AG10803 (cell line): ENCODE data around the gene TNC.
"Not testable (repeated sequence)": the region's sequence is repeated elsewhere in the genome, so short reads cannot be mapped to it uniquely, and the experiment has no call there.

Experiments
- DNase-seq: peaks from one replicate; pipeline ENCODE4 v3.0.0; 2010; ENCODE audit warnings: low read depth
- H3K4me3 ChIP-seq: 2 replicates; pipeline ENCODE4 v1.5.1; 2011; ENCODE audit warnings: mild to moderate bottlenecking, low read length, control low read depth
- CTCF ChIP-seq: conservative IDR thresholded peaks from 2 replicates; pipeline ENCODE4 v1.5.1; 2011; ENCODE audit warnings: mild to moderate bottlenecking, low read length, control low read depth, inconsistent platforms

Gene TNC

GRCh38 chr9:115135821-115136778 is 18.1 kb upstream of the TNC start:
- TF ChIP-seq CTCF = no peak
- peak; percentile 92 for DNase-seq
- H3K4me3 ChIP-seq = no peak overlapping the region

- peak; percentile 67 for DNase-seq
- H3K4me3 ChIP-seq = no peak overlapping the region
- no peak for TF ChIP-seq CTCF
Observed at GRCh38 chr9:115134941-115135340, 17.0 kb upstream of the TNC start.

GRCh38 chr9:115133649-115134048 is 15.7 kb upstream of the TNC start:
- H3K4me3 ChIP-seq = no peak overlapping the region
- peak; percentile 97 for DNase-seq
- TF ChIP-seq CTCF = no peak

GRCh38 chr9:115132648-115133047 is 14.7 kb upstream of the TNC start:
- TF ChIP-seq CTCF = no peak
- no peak for DNase-seq
- H3K4me3 ChIP-seq = no peak overlapping the region

GRCh38 chr9:115130176-115130575 is 12.2 kb upstream of the TNC start:
- TF ChIP-seq CTCF = no peak
- H3K4me3 ChIP-seq = no peak overlapping the region
- no peak for DNase-seq

GRCh38 chr9:115128726-115129125 is 10.8 kb upstream of the TNC start:
- not testable (repeated sequence) for DNase-seq, H3K4me3 ChIP-seq

- DNase-seq = peak; percentile 51
- no peak overlapping the region for H3K4me3 ChIP-seq
- no peak for TF ChIP-seq CTCF
Observed at GRCh38 chr9:115127191-115127817, 9.3 kb upstream of the TNC start.
